ENCODE data around the gene TBX4.

GRCh38 chr17:61528171-61528570 is 75.9 kb downstream of the TBX4 start:
- no peak for TF ChIP-seq POLR2A (IDR thresholded peaks at IDR 0.05)
- no peak for TF ChIP-seq CTCF (IDR thresholded peaks at IDR 0.05)
- TF ChIP-seq EP300 (IDR thresholded peaks at IDR 0.05), result no peak
